ENCODE results near the gene NWD2.

NWD2 gene

DNA sequence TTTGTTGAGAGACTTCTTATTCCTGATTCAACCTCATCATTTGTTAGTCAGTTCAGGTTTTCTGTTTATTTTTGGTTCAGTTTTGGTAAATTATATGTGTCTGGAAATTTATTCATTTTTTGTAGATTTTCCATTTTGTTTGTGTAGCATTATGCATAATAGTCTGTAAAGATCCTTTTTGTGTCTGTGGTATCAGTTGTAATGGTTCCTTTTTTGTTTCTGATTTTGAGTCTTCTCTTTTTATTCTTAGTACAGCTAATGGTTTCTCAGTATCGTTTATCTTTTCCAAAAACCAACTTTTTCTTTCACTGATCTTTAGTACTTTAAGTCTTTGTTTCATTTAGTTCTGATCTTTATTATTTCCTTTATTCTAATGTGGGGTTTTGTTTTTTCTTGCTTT is 61.4 kb downstream of the NWD2 start:
- DNase-seq = no peak

DNA sequence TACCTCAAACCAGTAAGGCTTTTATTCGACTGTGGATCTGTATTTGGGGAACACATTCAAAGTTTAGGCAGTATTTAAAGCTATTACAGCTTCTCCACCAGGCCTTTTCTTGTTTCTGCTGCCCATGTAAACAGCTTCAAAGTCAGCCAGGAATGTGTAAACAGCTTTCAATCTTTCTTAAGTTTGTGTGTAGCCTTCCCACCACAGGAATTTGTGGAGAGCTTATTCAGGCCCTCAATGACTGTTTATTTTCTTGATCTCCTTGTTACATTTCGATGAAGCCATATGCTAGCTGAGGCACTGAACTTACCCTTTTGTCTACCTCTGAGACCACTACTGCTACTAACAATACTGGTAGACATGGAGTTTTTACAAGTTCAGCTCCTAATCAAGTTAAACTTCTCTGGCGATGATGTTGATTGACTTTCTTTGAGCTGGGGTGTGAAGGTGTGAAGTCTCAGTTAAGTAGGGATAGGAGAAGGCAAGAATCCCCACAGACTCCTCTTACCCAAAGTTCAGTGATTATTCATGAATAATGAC is 72.6 kb downstream of the NWD2 start:
- no peak for DNase-seq

DNA sequence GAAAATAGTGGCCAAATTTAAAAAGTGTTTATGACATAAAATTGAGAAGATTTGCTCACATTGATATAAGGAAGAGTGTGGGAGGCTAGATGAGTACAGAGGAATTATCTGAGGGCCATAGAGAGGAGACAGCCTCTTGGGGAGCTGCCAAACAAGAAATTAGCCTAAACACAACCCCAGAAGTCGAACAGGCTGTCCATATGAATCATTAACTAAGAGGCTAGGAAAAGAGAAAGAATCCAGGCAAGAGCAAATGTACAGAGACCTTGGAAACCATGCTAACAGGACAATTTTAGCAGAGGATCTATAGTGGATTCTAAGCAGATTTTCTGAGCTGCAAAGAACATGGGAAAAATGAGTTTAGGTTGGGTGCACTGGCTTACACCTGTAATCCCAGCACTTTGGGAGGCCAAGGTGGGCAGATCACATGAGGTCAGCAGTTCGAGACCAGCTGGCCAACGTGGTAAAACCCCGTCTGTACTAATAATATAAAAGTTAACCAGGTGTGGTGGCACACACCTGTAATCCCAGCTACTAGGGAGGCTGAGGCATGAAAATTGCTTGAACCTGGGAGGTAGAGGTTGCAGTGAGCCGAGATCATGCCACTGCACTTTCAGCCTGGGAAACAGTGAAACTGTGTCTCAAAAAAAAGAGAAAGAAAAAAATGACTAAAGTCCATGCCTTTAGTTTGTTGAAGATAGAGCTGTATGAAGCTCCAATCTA is 76.1 kb downstream of the NWD2 start:
- no peak for DNase-seq

DNA sequence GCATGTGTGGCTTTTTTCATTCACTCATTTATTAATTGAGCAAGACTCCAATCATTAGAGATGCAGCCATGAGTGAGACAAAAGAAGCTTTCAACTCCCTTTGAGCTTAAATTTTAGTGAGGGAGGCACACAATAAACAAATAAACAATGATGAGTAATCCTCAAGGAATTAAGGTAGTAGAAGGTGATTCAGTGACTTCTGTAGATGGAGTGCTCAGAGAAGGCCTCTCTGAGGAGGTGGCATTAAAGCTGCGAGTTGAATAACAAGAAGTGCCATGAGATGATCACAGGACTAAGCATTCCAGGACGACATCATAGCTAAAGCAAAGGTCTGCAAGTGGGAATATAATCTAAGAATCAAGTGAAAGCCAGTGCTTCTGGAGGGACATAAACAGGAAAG is 77.6 kb downstream of the NWD2 start:
- DNase-seq = no peak

DNA sequence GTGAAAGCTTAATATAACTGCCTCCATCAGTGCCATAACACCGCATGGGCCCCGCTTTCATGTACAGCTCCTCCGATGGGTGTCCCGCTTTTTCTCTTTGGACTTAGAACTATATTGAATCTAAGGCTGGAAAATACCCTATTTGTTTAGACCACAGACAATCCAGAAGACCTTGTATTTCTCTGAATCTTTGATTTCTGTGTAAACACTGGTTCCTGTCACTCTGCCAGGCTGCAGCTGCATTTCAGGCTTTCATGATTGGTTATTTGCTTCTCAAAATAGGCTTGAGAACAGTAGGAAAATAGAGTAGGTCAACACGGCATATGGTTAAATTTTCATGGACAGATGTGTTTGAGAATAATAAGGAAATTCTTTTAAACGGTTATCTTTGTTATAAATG is 80.0 kb downstream of the NWD2 start:
- DNase-seq = no peak

DNA sequence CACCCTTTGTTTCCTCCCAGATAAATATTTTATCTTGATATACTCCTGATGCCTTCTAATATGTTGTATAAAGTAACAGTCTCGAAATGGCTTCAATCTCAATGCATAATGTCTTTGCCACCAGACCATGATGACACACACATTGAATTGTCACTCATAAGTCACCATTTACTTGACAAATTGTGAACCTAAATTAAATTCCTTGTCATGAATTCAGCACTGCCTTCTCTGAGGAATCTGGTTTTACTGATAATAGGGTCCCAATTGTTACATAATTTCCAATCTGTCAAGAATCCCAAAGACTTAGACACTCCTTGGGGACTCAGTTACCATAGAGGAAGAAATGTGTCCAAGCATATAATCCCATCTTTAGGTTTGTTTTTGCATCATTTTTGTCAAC is 82.3 kb downstream of the NWD2 start:
- DNase-seq = no peak

DNA sequence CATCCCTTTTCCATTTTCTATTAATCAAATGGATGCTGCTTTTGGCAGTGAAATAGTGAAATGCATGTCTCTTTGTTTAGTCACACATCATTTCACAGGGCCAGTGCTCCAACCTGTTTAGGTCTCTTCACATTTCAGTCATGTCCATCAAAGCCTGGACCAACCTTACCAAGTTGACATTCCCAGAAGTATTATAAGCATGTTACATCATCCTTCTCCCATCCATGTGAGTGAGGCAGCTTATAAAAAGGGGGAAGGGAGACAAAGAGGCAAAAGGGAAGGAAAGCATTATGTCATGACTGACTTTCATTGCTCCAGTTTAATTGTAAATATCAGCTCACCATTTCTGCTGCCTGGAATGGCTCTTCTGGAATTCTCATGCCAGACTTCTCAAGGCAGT is 94.4 kb downstream of the NWD2 start:
- DNase-seq = no peak

DNA sequence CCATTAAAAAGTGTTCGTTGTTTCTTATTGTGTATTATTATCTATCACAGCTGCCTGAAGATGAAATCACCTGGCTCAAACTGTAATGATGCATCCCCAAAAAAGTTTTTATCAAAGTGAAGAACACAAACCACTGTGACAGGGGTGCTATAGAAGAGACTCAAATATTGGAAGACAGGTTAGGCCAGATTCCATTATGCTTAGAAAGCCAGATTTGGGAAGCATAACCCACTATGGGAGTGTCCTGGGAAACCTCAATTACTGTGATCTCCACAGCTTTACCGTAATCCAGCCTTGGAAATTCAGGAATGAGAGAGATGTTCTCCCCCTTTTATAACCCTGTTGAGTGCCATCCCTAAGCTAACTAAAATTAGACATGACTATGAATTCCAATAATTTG is 114.2 kb downstream of the NWD2 start:
- no peak for DNase-seq

DNA sequence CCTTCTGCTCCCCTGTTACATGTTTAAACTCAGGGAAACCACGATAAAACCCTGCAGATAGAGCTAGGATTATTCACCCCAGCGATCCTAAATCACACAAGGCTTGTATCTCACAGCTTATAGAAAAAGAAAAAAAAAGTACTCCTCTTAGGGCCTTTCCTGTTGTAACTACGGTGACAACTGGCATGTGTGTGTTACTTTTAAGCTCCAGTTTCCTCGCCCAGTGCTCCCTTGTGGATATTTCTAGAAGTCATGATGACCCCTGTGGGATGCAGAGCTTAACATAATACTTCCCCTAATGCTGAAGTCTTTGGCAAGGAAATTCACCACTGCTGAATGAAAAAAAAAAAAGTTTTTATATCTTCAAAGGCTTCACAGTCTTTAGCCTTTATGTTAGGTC is 114.7 kb downstream of the NWD2 start:
- DNase-seq = no peak

DNA sequence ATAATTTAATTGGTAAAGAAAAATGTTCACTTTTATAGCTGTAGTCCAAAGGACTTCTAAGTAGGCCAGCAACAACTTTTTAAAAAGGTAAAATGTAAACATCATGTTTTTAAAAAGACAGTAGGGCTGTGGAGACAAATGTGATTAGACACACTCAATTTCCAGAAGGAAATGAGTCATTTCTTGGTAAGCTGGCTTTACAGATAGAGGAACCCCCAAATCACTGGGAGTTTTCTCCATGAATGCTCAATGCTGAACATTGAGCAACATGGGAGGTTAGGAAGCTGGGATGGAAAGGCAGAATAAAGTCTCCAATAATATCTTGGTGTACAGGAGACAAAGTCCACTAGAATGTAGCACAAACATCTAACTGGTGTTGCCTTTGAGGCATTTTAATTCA is 121.3 kb downstream of the NWD2 start:
- DNase-seq = no peak

DNA sequence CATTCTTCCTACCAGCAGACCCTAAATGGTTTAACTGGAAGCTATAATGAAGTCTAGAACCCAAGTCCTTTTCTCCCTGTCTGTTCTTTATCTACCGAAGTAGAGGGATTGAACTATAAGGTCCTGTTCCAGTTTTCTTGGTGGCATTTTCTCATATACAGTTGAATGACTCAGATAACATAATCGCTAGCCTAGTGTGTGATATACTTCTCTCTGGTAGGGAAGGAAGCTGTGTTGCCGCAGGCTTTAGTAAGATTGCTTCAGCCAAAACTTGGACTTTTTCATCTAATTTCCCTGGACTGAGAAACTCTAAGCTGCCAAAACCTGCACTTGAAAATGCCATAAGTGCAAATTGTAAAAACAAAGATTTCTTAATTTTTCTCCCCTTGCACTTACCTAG is 123.4 kb downstream of the NWD2 start:
- DNase-seq = no peak

DNA sequence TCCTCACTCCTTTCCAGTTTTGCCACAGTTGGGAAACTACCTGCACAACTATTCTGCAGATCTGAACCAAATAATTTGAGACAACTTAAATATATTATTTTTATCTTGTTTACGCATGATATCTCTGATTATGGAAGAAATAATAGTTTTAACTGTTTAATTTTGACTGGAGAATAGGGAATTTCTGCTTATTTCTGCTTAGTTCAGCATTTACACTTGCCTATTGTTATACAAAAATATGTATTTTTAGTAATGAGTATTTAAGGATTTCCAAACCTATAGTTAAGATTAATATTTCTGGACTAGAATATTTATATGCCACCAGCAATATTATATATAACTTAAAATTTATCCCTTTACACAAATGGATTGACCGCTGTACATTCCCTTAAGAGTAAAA is 125.5 kb downstream of the NWD2 start:
- no peak for DNase-seq

DNA sequence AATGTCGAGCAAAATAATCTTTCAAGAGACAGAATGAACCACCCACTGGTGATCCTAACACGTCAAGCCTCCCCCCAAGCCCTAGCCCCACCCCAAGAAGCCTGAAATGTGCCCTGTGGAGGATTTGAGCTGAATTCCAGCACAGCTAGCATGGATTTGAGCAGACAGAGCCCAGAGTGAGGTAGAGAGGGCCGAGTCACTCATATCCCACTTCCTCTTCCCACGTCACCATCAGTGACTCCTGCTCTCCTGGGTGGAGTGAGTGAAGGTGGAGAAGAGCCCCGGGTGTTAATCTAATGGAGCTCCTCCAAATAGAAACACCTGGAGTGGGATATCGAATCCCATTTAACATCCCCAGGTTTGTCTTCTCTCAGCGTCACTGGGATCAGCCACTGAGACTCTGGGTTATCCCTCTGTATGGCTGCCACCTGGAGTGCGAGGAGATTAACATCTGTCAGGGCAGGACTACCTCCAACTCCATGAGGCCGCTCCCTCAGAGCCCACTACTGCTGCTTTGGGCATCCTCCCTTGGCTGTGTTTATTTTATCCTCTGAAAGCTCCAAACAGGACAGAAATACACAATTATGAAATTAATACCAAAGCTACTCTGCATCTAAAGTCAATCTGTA is 136.6 kb downstream of the NWD2 start:
- no peak for DNase-seq

DNA sequence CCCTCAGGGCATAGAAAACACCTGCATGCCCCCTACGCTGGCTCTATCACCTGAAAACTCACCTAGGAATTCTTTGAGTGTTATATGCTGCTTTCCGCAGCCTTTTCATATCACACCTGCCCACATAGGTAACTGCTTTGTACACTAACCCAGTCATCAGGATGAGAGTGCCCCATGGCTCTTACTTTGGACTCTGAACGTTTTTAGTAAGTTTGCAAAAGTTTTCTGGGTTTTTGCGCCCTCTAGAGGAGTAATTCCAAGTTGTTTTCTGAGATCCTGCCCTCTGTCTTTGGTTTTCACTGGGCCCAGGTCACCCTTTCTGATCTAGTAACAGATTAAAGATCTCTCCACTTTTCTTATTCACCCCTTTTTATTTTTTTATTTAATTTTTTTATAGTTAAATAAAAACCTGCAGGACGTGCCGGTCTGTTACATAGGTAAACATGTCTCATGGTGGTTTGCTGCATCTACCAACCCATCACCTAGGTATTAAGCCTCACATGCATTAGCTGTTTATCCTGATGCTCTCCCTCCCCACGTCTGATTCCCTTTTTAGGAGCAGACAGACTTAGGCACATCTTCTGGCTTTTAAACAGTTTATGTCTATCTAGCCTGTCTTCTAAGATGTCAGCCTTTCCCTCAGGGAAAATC is 139.2 kb downstream of the NWD2 start:
- no peak for DNase-seq

DNA sequence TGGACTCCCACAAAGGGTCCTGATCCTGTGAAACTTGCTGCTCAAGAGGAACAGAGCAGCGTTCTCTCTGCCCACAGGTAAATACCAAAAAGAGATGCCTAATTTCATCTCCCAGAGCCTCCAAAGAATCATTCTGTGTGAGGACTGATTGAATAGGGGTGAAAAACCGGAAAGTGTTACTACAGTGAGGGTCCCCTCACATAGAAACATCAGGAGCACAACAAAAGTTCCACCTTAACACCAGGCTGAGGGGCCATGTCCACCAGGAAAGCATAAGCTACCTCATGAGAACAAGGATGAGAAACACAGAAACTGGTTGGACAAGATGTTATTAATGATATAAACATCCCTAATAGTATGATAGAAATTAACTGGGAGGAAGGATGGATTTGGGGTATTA is 140.9 kb downstream of the NWD2 start:
- DNase-seq = no peak

DNA sequence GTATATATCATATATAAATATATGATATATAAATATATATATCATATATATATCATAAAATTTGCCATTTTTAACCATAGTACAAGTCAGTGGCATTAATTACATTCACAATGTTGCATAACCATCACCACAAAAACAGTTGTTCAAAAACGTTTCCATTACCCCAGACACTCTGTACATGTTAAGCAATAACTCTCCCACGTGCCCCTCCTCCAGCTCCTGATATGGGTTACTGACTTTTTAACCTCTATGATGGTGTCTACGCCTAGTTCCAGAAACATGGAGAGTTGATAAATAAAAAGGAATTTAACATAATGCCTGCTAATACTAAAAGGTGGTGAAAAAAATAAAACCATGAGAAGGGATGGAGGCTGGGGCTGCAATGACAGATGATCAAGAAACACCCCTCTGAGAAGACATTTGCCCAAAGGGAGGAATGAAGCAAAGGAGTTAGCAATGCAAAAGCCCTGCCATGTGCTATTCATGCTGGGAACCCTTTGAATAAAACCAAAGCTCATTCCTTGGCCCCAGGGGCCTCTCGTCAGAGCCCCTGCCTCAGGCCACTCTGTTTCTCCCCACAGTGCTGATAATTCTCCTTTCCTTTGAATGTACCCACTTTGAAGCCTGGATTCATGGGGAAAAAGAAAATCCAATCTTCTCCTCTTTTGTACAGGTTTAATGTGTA is 144.3 kb downstream of the NWD2 start:
- DNase-seq = no peak

DNA sequence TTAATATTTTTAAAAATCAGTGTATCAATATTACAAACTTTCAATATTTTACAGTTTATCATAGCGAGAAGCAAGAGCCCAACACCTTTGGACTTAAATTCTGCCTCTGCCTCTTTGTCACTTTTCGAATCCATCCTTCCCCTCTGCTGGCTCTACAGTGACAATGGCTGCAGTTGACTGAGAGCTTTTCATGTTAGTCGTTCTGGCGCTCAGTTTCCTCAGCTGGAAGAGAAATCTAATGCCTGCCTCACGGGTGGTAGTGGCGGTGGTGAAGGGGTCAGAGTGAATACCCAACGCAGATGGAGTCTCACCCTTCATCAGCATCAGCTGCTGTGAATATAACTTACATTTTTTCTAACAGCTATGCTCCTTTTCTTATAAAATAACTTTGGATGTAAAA is 144.8 kb downstream of the NWD2 start:
- DNase-seq = no peak

DNA sequence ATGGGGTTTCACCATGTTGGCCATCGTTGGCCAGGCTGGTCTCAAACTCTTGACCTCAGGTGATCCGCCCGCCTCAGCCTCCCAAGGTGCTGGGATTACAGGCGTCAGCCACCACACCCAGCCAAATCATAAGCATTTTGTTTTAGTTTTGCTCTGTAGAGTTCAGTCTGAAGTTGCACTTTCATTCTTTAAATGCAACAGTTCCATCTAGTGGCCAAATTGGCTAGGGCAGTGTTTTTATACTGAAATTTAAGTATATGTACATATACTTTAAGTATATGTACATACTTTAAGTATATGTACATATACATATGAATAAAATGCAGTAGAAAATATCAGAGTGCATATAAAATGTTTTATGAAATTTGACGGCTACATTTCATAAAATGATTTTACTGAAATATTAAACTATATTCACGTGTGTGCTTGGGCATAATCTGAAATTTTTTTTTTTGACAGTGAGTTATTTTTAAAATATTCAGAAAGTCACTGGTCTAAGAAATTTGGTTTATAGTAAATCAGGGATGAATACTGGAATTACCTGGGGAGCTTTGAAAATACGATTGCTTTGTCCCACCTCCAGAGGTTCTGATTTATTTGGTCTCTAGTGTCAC is 145.5 kb downstream of the NWD2 start:
- DNase-seq = no peak

DNA sequence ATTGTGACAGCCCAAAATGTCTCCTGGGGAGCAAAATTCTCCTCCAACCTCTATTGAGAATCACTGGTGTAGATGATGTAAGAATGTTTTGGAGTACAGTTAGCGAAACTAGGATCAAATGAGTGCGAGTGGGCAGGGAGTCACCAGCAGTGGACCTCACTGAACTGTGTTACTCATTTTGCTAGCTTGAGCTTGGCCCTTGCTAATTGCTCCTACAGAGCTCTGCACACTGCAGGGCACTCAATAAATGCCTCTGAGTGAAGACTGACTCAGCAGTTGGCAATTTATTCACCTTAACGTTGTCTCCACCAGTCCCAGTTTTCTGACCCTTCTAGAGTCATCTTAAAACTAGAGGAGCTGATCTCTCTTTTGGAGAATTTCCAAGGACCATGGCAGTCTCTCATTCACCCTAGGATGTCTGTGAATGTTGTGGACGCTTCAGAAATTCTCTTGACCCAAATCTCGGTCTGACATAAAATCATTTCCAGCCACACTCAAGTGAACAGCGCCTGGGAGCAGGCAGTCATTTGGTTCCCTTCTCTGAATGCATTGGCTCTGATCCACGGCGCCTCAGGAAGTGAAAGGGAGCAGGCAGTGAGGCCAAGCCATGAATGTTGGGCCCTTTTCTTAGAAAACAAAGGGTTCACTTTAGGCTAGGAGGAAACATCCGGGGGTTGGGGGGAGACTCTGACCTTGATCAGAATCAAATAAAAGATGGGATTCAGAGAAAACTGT is 148.1 kb downstream of the NWD2 start:
- DNase-seq = no peak

DNA sequence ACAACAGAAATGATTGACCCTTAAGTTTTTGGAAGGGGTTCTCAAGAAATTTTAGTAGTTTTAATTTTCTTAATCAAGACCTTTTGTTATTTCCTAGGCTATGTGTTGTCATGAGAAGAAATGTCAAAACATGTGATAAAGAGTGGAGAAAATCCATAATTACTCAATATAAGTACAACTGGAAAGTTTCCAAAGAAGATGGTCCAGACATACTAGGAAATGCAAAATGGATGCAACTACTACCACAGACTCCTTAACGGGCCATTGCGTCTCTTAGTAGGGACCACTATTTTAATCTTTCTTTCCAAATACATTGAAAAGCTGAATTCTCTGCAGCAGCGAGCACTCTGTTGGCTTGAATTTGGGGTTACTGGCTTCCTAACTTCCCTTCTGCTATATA is 148.8 kb downstream of the NWD2 start:
- DNase-seq = no peak

DNA sequence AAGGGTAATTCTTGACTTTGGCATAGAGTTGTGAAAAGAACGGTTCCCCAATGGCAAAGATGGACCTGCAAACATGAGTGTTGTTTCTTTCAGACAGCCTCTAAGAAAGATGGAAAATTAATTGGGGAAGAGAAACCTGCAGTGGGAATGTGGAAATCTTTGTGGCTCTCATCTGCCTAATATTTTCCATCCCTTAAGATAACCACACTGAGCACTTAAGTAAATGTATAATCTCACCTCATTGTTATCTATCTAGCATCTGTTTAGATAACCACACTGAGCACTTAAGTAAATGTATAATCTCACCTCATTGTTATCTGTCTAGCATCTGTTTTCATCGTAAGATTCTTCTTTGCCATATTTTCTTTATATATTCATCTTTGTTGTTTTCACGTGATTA is 149.3 kb downstream of the NWD2 start:
- DNase-seq = no peak

DNA sequence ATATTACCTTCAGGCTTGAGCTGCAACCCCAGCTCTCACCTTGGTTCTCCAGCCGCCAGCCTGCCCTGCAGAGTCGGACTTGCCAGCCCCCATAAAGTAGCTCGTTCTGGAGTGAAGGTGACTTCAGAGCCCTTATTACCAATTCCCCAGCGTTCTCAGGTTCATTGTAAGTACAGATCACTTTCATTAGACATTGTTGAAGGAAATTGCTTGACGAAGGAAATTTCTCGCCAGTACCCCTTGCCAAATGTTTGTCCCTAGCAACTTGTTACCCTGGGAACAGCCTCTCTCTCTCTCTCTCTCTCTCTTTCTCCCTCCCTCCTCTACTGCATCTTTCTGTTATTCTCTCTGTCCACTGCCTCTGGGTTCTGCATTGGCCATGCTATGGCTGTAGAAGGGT is 153.0 kb downstream of the NWD2 start:
- no peak for DNase-seq

Measured in NCI-H2171 (cell line).